HG02981 (cell line): ENCODE measurements around the gene GPR171.

Source experiments
- ATAC-seq: cut with Tn5 transposase; IDR thresholded peaks from one replicate; pipeline ENCODE4 v1.9.1; 2021; ENCODE audit warnings: mild to moderate bottlenecking, moderate library complexity; ENCODE audit not compliant: unreplicated experiment

GPR171 gene

GRCh38 chr3:151214459-151214858 lies 11.4 kb upstream of the GPR171 start:
- ATAC-seq = no peak

- ATAC-seq = no peak
These were observed 10.9 kb upstream of the GPR171 start for GRCh38 chr3:151213881-151214280.

- no peak for ATAC-seq
These were observed 10.1 kb upstream of the GPR171 start for GRCh38 chr3:151213151-151213550.

GRCh38 chr3:151210676-151211381 lies 7.8 kb upstream of the GPR171 start:
- peak; percentile 65 for ATAC-seq

GRCh38 chr3:151209654-151210053 lies 6.6 kb upstream of the GPR171 start:
- ATAC-seq = no peak

- ATAC-seq = no peak
These were observed 3.2 kb upstream of the GPR171 start for GRCh38 chr3:151206201-151206600.

- ATAC-seq = no peak
These were observed 2.5 kb upstream of the GPR171 start for GRCh38 chr3:151205482-151205881.

- no peak for ATAC-seq
These were observed 1.8 kb upstream of the GPR171 start for GRCh38 chr3:151204530-151205402.

GRCh38 chr3:151201051-151201730 lies 1.8 kb downstream of the GPR171 start:
- ATAC-seq = no peak

- ATAC-seq = no peak
These were observed 2.4 kb downstream of the GPR171 start for GRCh38 chr3:151200586-151200985.

GRCh38 chr3:151199554-151200438 lies 3.2 kb downstream of the GPR171 start:
- no peak for ATAC-seq

GRCh38 chr3:151198849-151199248 lies 4.2 kb downstream of the GPR171 start:
- no peak for ATAC-seq

- no peak for ATAC-seq
These were observed 4.8 kb downstream of the GPR171 start for GRCh38 chr3:151197981-151198767.

GRCh38 chr3:151197228-151197627 lies 5.8 kb downstream of the GPR171 start:
- no peak for ATAC-seq

- ATAC-seq = no peak
These were observed 6.6 kb downstream of the GPR171 start for GRCh38 chr3:151196434-151196833.

GRCh38 chr3:151195826-151196225 lies 7.2 kb downstream of the GPR171 start:
- no peak for ATAC-seq

- ATAC-seq = no peak
These were observed 10.5 kb downstream of the GPR171 start for GRCh38 chr3:151192545-151192944.

GRCh38 chr3:151191095-151191494 lies 11.9 kb downstream of the GPR171 start:
- ATAC-seq = no peak

GRCh38 chr3:151183265-151183671 lies 19.7 kb downstream of the GPR171 start:
- no peak for ATAC-seq
